NK-92 (cell line): ENCODE measurements around the gene MICAL2.

Experiments used
- DNase-seq: peaks from one replicate; lab custom pipeline; 2025; ENCODE audit not compliant: unreplicated experiment; lab: John Stamatoyannopoulos, UW

The MICAL2 gene

DNA sequence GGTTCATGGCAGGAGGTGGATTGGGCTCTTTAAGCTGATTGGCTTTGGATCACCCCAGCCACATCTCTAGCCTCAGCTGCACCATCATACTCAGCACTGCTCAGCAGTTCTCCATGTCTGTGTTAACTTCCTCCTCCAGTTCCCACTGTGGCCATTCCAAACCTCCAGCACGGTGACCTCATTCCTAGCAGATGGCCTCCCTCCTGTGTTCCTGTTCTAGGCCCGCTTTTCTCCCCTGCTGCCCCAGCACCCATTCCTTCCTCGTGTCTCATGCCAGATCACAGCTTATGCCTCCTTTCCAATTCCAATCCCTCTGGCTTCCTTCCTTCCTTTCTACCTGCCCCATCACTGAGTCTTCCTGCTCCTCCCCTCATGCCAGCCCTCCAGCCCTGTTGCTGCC lies 96.1 kb downstream of the MICAL2 start:
- no peak for DNase-seq

DNA sequence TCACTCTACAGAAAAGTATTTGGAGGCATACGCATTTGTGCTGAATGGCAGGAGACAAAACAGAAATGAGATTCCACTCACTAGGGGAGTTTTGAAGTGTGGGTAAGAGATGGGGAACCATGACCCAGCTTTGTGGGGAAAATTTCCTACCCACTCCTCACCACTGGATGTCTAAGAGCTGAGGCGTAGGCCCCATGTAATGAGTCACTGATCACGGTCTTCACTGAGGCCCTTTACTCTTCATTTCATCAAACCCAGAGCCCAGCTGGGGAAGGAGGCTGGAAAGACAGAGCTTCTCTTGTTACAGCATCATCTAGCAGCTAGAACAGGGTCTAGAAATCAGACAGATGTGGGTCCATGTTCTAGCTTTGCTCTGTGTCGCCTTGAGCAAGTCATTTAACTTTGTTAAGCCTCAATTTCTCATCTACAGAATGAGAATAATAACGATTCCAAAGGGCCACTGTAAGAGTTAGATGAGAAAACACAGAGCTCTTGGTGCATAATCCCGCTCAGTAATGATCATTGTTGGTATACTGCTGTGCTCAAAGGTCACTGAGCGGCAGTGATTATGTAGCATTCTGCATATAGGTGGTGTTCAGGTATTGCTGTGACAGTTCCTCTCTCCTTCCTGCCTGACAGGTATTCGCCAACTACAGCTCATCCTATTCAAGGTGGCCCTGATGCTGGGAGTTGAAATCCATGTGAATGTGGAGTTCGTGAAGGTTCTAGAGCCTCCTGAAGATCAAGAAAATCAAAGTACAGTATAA lies 97.2 kb downstream of the MICAL2 start:
- no peak for DNase-seq

DNA sequence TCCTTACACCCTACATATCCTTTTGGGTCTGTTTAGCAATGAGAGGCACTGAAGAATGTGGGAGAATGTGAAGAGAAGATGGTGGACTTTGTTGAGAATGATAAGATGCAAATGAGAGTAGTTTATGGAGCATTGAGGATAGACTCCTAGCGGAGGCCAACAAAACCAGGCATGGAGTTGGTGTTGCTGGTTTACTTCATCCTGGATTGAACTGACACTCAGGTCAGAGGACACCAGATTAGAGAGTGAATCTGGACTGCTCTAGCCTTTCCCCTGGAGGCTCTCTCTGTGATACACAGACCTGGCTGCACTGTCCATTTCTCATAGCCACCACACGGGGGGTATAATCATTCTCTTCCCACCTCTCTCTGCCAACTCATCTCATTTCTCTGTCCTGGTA lies 98.7 kb downstream of the MICAL2 start:
- DNase-seq: no peak

DNA sequence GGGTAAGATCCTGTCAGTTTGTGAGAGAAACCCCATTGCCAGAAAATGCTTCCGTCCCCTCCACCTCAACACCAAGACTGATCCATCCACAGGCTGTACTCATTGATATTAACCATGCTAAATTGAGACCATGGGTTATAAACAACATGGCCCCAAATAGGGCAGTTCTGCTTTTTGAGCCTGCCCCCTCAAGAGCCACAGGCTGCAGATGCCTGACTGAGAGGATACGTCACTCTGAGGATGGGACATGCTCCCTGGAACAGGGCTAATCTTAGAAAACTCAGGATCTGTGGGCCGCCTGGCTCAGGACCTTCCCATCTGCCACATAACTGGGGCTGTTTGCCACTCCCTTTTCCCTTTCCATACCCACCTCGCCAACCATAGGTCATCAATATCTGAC lies 99.8 kb downstream of the MICAL2 start:
- DNase-seq: no peak

DNA sequence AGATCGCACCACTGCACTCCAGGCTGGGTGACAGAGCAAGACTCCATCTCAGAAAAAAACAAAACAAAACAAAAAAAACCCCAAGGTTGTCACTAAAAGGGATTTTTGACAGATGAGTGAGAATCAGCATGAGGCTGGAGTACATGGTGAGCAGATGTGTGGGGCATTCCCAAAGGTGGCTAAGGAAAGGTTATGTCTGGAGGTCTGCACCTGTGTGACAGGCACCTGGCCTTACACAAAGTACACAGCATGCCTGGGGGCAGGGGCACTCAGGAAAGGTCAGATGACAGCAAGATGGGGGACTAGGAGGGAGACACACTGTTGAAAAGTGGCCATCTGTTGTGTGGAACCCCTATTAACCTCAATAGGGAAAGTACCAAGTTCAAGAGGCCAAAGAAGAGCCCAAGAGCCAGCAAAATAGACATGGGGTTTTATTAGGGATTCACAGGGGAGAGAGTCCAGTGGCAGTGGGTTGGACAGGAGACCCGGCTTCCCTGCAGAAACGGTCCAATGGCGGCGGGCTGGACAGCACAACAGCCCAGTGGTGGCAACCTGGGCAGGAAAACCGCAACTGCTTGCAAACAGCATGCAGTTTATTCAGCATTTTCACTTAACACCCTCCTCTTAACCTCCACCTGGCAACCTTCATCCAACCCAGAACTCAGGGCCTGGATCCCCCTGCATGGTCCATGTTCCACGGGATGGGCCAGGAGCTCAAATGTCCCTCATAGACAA lies 101.1 kb downstream of the MICAL2 start:
- DNase-seq: no peak

DNA sequence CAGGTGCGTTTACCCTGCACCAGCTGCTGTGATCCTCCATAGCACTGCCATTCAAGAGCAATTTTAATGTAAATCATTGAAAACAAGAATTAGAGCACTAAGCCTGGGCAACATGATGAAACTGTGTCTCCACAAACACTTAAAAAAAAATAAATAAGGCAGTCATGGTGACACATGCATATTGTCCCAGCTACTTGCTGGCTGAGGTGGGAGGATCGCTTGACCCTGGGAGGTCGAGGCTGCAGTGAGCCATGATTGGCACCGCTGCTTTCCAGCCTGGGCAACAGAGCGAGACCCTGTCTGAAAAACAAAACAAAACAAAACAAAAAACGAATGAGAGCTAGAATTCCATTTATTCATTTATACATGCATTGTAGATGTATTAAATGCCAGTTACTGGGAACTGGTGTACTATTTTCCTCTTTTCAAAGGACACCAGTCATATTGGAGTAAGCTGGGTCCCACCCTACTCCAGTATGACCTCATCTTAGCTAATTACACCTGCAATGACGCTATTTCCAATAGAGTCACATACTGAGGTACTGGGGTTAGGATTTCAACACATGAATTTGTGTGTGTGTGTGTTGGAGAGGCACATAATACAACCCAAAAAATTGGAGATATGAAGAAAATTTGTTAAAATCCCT lies 101.9 kb downstream of the MICAL2 start:
- no peak for DNase-seq

DNA sequence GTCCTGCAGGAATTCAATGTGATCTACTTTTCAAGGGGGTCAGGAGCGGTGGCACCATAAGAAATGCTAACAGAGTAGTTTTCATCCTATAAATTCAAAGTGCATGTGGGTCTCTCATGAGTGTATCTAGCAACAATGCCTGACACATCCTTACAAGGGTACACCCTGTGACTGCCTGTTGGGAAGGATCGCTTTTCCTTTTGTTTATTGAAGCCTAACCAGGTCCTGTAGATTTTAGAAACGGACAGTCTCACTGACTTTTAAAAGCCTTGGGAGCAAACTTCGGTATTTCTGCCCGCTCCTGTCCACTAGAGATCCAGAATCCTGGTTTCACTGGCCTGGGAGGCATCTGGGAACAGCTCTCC lies 102.4 kb downstream of the MICAL2 start:
- DNase-seq: no peak

DNA sequence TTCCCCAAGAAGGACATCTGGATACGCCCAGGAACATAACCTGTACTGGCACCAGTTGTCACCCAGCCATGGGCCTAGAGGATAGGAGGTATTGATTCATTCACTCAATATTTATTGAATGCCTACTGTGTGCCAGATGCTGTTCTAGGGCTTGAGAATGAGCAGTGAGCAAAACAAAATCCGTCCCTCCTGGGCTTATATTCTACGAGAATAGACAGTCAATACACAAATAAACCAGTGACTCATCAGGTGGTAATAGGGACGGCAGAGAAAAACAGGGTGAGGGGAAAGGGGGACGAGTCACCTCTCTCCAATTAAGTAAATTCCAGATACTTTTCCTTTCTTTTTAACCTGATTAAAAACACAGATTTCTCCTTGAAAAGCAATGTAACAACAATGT lies 103.5 kb downstream of the MICAL2 start:
- no peak for DNase-seq

DNA sequence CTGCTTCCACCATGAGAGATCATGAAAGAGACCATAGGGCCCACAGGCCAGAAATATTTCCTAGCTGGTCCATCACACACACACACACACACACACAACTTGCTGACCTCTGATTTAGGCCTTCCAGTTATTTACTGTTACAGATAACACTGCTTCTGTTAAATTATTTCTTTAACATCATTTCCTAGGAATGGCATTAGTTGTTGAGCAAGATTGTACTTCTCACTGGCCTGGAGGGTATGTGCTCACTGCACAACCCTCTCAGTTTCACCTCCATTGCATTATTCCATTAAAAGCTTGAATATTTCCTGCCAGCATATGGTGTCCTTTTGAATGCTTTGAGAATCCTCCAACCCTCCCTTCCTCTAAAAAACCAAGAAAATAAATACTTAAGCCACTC lies 104.4 kb downstream of the MICAL2 start:
- no peak for DNase-seq

DNA sequence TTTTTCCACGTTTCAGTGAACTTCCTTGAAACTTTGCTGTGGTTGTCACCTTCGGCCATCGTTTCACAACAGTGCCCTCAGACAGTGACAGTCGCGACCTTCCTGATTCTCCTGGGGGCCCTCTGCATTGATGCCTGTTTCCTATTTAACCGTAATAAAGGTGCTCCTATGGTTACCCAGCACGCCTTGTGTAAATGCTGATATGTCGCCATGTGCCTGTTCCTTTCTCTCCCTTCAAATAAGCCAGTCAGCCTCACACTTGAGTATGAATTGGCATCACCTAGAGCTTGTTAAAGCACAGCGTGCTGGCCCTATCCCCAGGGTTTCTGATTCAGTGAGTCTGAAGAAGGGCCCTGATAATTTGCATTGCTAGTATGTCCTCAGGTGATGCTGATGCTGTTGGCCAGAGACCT lies 104.8 kb downstream of the MICAL2 start:
- DNase-seq: no peak

DNA sequence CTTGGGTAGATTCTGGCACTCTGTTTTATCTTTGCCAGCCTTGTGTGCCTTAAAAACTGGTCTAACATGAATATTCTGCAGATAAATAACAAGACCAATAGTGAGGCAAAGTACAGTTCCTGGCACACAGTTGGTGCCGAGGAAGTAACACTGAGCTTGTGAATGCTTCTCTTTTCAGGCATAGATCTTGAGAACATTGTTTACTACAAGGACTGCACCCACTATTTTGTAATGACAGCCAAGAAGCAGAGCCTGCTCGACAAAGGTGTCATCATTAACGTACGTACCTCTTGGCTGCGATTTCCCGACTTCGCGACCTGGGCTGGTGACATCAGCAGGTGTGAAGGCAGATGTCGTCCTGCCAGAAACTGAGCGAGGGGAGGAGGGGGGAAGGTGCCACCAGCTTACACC lies 105.7 kb downstream of the MICAL2 start:
- no peak for DNase-seq

DNA sequence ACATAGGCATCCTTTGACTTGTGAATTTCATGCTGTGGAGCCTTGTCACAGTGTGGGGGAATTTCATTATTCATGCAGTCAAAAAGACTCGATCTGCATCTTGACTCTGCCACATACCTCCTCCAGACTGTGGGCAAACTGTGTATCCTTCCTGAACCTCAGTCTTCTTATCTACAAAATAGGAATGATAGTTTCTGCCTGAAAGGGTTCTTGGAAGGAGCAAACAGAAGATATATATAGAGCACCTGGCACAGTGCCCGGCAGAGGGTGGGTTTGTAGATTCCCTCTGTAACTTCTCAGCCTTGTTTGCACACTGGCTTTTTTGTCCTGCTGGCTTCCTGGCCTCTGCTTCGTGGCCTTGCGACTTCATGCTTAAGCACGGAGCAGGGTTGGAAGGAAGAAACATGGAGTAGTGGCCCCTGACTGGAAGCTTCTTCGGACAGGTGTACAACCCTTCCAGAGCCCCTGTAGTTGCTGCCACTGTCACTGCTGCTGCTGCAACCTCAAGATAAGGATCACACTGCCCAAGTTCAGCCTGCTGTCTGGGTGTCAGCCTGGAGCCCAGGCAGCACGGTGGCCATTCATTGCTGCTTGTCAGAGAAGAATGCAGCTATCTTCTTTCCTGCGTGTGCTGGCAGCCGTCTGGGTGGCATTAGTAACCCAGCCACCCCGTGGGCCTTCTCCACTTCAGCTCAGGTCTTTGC lies 106.4 kb downstream of the MICAL2 start:
- DNase-seq: no peak

DNA sequence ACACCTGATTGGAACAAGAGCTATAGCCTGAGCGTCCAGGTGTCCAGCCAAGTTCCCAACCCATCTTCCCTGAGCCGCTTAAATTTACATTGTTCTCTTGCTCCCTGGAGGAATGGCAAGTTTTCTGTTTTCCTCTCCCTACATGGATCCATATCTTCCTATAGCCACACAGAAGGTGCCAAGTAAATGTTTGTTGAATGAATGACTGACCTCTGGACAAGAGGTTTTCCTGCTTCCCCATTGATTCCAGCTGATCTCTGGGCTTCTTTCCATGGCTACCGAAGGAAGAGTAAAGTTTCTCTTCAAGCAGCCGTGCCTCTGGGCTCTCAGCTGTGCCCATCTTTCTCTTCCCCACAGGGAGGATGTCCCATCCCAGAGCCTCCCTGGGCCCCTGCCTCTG lies 107.5 kb downstream of the MICAL2 start:
- no peak for DNase-seq

DNA sequence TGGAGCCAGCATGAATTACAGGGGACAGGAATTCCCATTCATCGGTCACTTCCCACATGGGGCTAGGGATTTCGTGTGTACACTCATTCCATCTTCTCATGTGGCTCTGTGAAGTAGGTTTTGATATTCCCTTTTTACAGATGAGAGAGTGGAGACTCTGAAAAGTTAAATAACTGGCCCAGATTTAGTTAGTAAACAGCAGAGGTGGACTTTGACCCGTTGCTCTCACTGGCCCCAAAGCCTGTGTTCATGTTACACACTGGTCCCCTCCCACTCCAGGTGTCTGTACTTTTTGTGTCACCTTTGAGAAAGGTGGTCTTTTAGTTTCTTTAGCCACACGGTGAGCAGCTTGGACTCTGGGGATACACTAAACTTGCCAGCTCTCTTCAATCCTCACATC lies 108.5 kb downstream of the MICAL2 start:
- DNase-seq: no peak

DNA sequence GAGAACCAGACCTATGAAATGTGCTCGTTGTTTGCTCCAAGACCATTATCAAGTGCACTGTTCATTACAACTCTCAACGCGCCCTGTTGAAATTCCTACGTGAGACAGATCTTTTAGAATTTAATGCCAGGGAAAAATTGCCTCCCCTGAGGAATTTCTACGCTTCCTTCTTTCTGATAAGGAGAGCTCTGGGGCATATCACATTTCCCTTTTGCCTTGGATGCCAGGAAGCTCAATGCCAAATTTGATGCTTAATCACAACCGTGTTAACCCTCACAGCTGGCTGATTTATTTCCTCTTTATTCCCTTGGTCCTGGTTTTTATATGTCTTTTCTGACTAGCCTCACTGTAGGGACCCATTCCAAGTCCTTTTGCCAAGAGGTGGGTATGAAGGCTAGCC lies 109.4 kb downstream of the MICAL2 start:
- no peak for DNase-seq

DNA sequence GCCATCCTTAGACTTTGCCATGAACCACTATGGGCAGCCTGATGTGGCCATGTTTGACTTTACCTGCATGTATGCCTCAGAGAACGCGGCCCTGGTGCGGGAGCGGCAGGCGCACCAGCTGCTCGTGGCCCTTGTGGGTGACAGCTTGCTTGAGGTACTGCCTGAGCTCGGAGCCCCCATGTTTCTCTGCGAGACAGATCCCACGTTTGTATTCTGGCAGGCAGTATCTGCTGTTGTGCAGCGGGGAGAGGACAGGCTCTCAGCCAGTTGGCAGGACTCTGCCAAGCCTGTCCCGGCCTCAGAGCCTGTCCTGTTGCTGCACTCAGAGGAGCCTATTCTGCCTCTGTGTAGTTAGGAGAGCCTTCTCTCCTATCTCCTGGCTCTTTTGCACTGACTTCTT lies 109.9 kb downstream of the MICAL2 start:
- no peak for DNase-seq

DNA sequence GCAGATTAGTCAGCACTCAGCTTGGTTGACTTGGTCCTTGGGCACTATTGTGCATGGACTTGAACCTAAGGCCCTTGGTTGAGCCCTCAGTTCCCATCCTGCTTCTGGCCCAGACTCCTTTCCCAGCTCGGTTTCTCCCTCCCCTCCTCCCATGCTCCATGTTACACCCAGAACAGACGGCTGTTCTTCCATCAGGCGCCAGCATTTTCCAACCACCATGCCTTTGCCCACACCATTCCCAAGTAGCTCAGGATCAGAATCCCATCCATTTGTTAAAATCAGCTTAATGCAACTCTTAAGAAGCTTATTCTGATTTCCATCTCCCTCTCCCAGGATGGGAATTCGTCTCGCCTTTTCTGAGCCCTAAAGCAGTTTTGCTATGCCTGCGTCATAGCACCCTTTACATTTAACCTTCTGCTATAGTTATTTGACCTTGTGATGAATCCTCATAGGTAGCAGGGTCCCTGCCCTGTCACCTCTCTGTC lies 110.7 kb downstream of the MICAL2 start:
- no peak for DNase-seq

DNA sequence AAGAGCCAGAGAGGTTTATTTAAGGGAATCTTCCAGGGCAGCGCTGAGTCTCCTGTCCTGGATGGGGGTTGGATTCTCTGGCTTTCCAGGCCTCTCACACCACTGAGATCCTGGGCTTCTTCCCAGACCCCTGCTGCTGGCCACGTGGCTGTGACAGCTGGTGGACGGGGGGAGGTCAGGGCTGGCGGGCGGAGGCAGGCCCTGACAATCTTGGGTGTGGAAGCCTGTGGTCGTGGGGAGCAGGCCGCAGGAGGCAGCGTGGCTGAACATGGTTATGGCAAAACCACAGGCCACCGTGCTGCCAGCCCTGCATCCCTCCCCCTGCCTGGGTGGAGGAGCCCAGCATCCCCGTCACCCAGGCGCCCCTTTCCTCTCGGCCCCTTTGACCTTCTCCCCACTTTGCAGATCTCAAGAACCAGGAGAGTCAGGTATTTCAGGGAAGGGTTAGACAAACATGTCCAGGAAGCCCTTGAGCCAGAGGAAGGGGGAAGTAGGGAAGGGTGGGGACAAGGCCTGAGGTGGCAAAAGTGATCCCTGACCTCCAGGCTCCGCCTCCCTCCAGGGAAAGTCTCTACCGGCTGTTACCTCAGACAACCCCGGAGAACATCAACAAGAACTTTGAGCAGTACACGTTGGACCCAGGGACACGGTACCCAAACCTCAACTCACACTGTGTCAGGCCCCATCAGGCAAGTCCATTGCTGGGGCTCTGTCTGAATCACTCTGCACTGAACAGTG lies 111.8 kb downstream of the MICAL2 start:
- no peak for DNase-seq

DNA sequence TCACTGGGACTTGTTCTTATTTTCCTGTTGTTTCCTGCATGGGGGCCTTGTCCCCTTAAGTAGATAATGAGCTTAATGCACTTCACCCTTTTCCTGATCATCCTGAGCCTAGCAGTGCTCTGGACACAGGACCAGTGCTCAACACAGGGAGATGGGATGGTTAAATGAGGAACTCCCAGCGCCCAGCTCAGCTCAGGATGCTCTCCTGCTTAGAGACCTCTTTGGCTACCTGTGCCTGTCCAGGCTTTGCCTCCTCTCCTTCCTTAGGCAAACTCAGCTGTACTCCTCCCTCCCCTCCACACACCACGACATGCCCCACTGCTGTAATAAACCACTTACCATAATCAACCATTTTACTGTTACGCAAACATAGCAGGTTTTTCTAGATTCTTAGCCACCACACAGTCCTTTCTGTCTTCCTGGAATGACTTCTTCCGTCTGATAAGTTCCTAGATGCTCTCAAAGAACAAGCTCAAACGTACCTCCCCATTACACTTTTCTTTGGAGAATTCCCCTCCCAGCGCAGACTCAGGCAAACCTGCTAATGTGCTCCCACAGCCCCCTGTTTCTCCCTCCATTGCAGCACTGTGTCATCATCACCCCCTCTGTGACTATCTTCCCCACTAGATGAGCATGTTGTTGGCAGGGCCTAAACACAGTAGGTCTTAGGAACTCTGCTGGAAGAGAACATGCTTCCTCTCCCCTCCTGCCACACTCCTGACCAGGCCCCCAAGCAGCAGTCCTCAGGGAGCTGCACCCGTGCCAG lies 113.6 kb downstream of the MICAL2 start:
- no peak for DNase-seq

DNA sequence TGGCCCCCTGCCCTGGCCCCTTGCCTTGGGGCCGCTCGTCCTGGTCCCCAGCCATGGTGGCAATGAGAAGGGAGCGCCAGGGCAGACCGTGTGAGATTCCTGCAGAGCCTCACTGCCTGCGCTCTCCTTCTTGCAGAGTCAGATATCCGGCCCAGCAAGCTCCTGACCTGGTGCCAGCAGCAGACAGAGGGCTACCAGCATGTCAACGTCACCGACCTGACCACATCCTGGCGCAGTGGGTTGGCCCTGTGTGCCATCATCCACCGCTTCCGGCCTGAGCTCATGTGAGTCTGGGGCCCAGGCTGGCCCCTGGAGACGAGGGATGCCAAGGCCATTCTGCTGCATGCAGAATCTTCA lies 114.1 kb downstream of the MICAL2 start:
- peak; percentile 47 for DNase-seq
